ENCODE results near the gene OR51B5. TPM values are rescaled to one million over a fixed set of nuclear protein-coding genes. Genes with fewer than 3 reads are reported as not detected.

OR51B5 gene, protein sequence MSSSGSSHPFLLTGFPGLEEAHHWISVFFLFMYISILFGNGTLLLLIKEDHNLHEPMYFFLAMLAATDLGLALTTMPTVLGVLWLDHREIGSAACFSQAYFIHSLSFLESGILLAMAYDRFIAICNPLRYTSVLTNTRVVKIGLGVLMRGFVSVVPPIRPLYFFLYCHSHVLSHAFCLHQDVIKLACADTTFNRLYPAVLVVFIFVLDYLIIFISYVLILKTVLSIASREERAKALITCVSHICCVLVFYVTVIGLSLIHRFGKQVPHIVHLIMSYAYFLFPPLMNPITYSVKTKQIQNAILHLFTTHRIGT
- not detected for polyA plus RNA-seq (2013, experiment 1 of 4)
- polyA plus RNA-seq (2013, experiment 2 of 4), result not detected
- not detected for polyA plus RNA-seq (2013, experiment 3 of 4)
- polyA plus RNA-seq (2013, experiment 4 of 4), result not detected

DNA sequence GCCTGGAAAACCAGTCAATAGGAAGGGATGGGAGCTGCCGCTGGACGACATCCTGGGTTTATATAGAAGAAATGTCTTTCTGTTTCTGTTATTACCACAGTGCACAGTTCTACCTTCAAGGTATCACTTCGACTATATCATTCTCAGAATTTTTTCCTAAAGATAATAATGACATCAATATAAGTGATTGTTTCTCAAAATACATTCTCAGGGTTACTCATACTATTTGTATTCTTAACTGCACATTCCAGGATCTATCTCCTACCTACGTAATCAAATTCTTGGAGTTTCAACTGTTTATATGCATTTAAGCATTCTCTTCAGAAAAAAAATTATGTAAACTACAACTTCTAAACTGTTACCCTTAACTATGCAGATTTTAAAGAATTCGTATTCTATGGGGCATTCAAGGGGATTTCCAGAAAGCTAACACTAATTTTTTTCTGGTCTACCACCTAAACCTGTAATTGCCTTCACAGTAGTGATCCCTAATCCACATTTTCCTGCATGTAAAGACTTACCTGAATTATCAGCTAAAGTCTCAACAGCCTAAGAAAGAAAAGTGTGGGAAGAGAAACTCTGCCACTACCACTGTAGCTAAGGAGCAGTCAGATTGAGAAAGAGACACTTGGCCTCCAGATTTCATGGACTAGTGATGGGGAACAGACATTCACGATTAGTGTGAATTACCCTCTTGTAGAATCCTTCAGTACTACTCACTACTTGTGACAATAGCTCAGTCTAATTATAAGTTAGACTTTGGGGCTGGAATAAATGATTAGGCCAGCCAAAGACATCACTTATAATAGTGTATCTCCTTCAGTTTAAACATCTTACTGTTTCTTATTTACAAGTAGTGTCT is at the start of gene OR51B5:
TSS of gene OR51B5 (minus strand) at position 51 of the 862 bp plus-strand sequence. CDS start at position 51, 0 bp downstream.
- Histone ChIP-seq H3K27ac (ENCODE audit: insufficient read depth, low read depth, low read length, poor library complexity, severe bottlenecking) (no peak within 1 kb of the TSS), H3K36me3 (ENCODE audit: control insufficient read depth, insufficient read depth, low read length) (no peaks in the 10 kb centered on the region), H3K4me1 (ENCODE audit: control insufficient read depth, insufficient read depth, low read length) (no peaks in the 10 kb centered on the region), H3K4me3 (ENCODE audit: insufficient read depth, low read depth, low read length) (no peak within 1 kb of the TSS), H3K27me3 (ENCODE audit: control insufficient read depth, insufficient read depth, low read length, poor library complexity, severe bottlenecking) (no peaks in the 10 kb centered on the region), H3K9me3 (ENCODE audit: control insufficient read depth, low read length) (no peaks in the 10 kb centered on the region)
- WGBS, 2 experiments, result 65 to 76% methylated on average over 5 to 6 of the region's 6 CpGs

DNA sequence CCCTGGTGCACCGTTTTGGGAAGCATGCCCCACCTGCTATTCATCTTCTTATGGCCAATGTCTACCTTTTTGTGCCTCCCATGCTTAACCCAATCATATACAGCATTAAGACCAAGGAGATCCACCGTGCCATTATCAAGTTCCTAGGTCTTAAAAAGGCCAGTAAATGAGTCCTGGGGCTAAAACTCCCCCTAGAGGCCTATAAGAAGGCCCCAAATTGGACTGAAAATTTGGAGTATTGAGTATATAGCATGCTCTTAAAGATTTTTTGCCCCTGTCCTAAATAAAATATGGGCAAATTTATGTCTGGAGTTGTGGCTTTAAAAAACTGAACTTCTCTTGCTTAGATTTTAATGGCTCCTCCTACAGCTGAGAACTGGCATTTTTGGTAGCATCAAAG is 46.9 kb upstream of the OR51B5 start:
- WGBS, 2 experiments, result 90 to 95% methylated on average over 2 of the region's 2 CpGs
- Histone ChIP-seq H3K27me3 (ENCODE audit: control insufficient read depth, insufficient read depth, low read length, poor library complexity, severe bottlenecking) (no peaks in the 10 kb centered on the region), H3K36me3 (ENCODE audit: control insufficient read depth, insufficient read depth, low read length) (no peaks in the 10 kb centered on the region)

DNA sequence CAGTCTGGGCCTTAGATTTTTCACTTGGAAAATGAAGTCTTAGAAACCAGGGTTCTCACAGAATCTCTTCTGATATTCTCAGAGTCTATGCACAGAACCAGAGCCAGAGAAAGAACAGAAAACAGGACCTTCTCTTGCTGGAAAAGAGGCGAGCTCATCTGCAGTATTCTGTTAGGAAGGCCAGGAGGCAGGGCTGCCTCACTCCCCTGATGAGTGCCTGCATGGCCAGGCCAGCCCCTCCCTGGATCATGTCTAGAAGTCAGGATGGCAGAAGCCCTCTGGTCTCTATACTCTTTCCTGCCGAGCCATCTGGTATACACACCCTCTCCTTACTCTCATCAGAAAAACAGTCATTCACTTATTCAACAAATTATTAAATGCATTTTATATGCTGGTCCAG is 41.0 kb upstream of the OR51B5 start:
- Histone ChIP-seq H3K27me3 (ENCODE audit: control insufficient read depth, insufficient read depth, low read length, poor library complexity, severe bottlenecking) (no peaks in the 10 kb centered on the region), H3K27ac (ENCODE audit: insufficient read depth, low read depth, low read length, poor library complexity, severe bottlenecking) (peak overlapping the region; percentile 75), H3K36me3 (ENCODE audit: control insufficient read depth, insufficient read depth, low read length) (no peaks in the 10 kb centered on the region), H3K4me3 (ENCODE audit: insufficient read depth, low read depth, low read length) (no peak overlapping the region), H3K9me3 (ENCODE audit: control insufficient read depth, low read length) (no peaks in the 10 kb centered on the region), H3K4me1 (ENCODE audit: control insufficient read depth, insufficient read depth, low read length) (peaks cover 17% of the 10 kb centered on the region)
- 78 to 79% methylated on average over 2 of the region's 2 CpGs for WGBS, 2 experiments

More for the DNA sequence above, 46.9 kb upstream of the OR51B5 start:
- no peak overlapping the region for H3K27ac ChIP-seq (ENCODE audit: insufficient read depth, low read depth, low read length, poor library complexity, severe bottlenecking)
- H3K4me1 ChIP-seq (ENCODE audit: control insufficient read depth, insufficient read depth, low read length), result no peaks in the 10 kb centered on the region
- no peak overlapping the region for H3K4me3 ChIP-seq (ENCODE audit: insufficient read depth, low read depth, low read length)
- H3K9me3 ChIP-seq (ENCODE audit: control insufficient read depth, low read length), result no peaks in the 10 kb centered on the region

DNA sequence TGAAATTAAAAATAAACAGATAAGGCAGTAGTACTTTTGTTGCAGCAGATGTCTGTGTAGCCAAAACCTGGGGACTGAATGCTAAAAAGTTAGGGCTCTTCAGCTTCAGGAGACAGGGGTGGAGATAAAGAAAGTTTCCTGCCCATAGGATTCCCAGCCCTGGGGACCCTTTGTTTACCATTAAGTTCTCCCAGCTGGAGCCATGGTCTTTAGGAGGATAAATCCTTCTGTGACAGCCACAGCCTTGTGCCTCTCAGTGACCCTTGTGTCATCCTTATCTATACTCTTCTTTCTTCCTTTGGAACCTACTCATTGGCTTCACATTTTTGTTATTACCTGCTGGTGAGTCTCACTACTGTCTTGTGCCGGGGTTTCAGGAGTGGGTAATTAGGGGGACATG is 40.3 kb upstream of the OR51B5 start, which contains the start of gene OR51M1:
TSS of gene OR51M1 (plus strand) at position 237 of the 400 bp plus-strand sequence. CDS start 5,587 bp downstream, outside the sequence.
- Histone ChIP-seq H3K4me1 (ENCODE audit: control insufficient read depth, insufficient read depth, low read length) (peaks cover 17% of the 10 kb centered on the region), H3K27me3 (ENCODE audit: control insufficient read depth, insufficient read depth, low read length, poor library complexity, severe bottlenecking) (no peaks in the 10 kb centered on the region), H3K4me3 (ENCODE audit: insufficient read depth, low read depth, low read length) (no peak within 1 kb of the TSS), H3K36me3 (ENCODE audit: control insufficient read depth, insufficient read depth, low read length) (no peaks in the 10 kb centered on the region), H3K9me3 (ENCODE audit: control insufficient read depth, low read length) (no peaks in the 10 kb centered on the region), H3K27ac (ENCODE audit: insufficient read depth, low read depth, low read length, poor library complexity, severe bottlenecking) (peak within 1 kb of the TSS; percentile 75)
- 23 to 36% methylated on average over 1 of the region's 1 CpG for WGBS, 2 experiments

DNA sequence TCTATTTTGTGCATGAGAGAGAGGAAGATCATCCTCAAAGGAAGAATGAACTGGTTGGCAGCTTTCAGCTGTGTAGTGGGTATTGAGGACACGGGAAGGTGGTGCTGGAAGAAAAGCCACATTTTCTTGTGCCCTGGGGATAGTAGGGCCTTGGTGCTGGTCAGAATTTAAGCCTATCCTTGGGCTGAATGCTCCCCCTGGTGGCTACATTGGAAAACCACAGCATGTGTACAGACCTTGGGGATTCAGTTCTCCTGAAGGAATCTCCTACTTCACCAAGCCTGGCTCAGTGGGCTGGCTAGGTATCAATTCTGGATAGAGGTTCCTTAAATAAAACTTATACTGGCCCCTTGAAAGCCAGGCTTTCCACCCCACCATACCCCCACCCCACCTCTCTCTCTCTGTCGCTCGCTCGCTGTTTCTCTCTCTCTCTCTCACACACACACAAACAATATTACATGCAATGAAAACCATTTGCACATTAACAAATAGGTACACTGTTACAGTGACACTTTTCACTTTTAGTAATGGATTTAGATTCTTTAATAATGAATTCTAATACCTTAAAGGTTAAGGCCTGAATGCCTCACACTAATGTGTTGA is 37.5 kb upstream of the OR51B5 start:
- Histone ChIP-seq H3K9me3 (ENCODE audit: control insufficient read depth, low read length) (no peaks in the 10 kb centered on the region), H3K36me3 (ENCODE audit: control insufficient read depth, insufficient read depth, low read length) (no peaks in the 10 kb centered on the region), H3K4me3 (ENCODE audit: insufficient read depth, low read depth, low read length) (no peak overlapping the region), H3K27me3 (ENCODE audit: control insufficient read depth, insufficient read depth, low read length, poor library complexity, severe bottlenecking) (no peaks in the 10 kb centered on the region), H3K4me1 (ENCODE audit: control insufficient read depth, insufficient read depth, low read length) (peaks cover 17% of the 10 kb centered on the region), H3K27ac (ENCODE audit: insufficient read depth, low read depth, low read length, poor library complexity, severe bottlenecking) (no peak overlapping the region)
- WGBS, 2 experiments, result 76 to 83% methylated on average over 4 of the region's 4 CpGs

DNA sequence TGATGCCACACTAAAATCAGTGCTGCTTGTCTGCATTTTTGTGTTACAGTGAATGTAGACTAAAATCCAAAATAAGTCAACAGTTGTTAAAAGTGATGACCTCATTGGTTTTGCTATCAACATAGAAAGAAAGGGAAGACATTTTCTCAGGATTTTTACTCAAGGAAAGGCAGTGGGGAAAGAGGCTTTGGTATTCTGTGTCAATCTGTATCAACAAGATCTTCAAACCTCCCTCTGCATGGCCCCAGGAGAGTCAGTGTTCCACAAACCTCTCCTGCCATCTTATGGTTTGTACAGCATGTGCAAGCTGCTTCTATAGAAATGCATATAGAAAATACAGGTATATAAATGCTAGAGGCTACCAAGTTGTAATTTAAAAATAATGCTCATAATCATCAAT is 26.5 kb upstream of the OR51B5 start:
- Histone ChIP-seq H3K27ac (ENCODE audit: insufficient read depth, low read depth, low read length, poor library complexity, severe bottlenecking) (no peak overlapping the region), H3K4me1 (ENCODE audit: control insufficient read depth, insufficient read depth, low read length) (no peaks in the 10 kb centered on the region), H3K27me3 (ENCODE audit: control insufficient read depth, insufficient read depth, low read length, poor library complexity, severe bottlenecking) (no peaks in the 10 kb centered on the region), H3K36me3 (ENCODE audit: control insufficient read depth, insufficient read depth, low read length) (no peaks in the 10 kb centered on the region), H3K9me3 (ENCODE audit: control insufficient read depth, low read length) (no peaks in the 10 kb centered on the region), H3K4me3 (ENCODE audit: insufficient read depth, low read depth, low read length) (no peak overlapping the region)

DNA sequence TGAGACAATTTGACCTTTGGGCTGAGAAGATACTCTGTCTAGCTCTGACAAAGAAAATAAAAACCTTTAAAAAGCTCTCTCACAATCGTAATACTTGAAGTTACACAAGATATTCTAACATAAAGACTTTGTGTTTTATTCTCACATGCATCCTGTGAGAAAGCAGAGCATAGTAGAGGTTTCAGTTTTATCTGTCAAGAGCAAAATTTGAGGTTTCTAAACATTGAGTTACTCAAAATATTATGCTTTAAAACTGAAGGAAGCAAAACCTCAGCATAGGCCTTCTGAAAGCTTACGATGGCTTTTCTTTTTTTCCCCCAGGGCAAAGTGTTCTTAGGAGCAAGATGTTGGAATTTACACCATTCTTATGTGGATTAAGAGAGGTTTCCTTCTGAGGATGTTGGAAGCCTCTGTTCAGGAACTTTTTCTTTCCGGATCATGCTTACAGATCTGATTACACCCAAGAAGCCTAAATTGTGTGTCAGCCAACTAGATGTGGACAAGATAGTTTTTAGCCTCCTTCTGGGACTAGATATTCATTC is 25.2 kb upstream of the OR51B5 start:
- no peaks in the 10 kb centered on the region for H3K27me3 ChIP-seq (ENCODE audit: control insufficient read depth, insufficient read depth, low read length, poor library complexity, severe bottlenecking)
- no peaks in the 10 kb centered on the region for H3K9me3 ChIP-seq (ENCODE audit: control insufficient read depth, low read length)
- no peak overlapping the region for H3K4me3 ChIP-seq (ENCODE audit: insufficient read depth, low read depth, low read length)
- no peak overlapping the region for H3K27ac ChIP-seq (ENCODE audit: insufficient read depth, low read depth, low read length, poor library complexity, severe bottlenecking)
- WGBS, 2 experiments, result 41 to 43% methylated on average over 3 of the region's 3 CpGs
- H3K36me3 ChIP-seq (ENCODE audit: control insufficient read depth, insufficient read depth, low read length), result no peaks in the 10 kb centered on the region
- no peaks in the 10 kb centered on the region for H3K4me1 ChIP-seq (ENCODE audit: control insufficient read depth, insufficient read depth, low read length)

DNA sequence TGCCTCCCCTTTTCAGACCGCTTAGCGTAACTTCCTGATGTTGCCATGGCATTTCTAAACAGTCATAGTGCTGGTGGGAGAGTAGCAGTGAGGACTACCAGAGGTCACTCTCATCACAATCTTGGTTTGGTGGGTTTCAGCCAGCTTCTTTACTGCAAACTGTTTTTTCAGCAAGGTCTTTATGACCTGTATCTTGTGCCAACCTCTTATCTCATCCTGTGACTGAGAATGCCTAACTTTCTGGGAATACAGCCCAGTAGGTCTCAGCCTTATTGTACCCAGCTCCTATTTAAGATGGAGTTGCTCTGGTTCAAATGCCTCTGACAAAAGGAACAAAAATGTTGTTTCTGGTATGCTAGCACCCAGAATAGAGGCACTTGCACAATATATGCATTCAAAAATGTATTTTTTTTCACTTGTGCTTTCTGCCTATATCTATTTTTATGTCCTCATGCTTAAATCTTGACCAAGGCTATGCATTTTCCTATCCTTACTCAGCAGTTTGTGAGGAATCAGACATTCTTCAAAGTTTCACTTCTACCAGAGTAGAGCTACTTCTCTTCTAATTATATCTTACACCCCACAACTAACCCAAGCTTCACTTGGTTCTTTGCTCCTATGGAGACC is 24.2 kb upstream of the OR51B5 start:
- H3K9me3 ChIP-seq (ENCODE audit: control insufficient read depth, low read length), result no peaks in the 10 kb centered on the region
- no peak overlapping the region for H3K27ac ChIP-seq (ENCODE audit: insufficient read depth, low read depth, low read length, poor library complexity, severe bottlenecking)
- H3K4me3 ChIP-seq (ENCODE audit: insufficient read depth, low read depth, low read length), result no peak overlapping the region
- no peaks in the 10 kb centered on the region for H3K4me1 ChIP-seq (ENCODE audit: control insufficient read depth, insufficient read depth, low read length)
- no peaks in the 10 kb centered on the region for H3K27me3 ChIP-seq (ENCODE audit: control insufficient read depth, insufficient read depth, low read length, poor library complexity, severe bottlenecking)
- 64 to 69% methylated on average over 2 of the region's 2 CpGs for WGBS, 2 experiments
- no peaks in the 10 kb centered on the region for H3K36me3 ChIP-seq (ENCODE audit: control insufficient read depth, insufficient read depth, low read length)

DNA sequence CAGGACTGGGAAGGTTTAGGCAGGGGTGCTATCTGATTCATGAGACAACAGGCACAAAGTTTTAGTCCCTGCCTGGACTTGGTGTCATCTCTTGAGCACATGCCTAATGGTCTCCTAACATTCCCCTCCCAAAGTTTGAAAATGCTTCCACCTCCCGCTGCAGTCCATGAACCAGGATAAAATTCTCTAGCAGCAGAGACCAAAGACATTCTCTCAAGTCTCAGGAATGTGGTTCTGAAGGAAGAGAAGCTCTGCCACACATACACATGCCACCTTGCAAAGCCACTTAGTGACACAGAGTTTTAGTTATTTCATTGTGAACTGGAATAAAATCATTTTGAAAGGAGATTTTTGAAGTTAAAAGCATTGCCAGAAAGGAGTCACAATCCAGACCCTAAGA is 23.5 kb upstream of the OR51B5 start:
- Histone ChIP-seq H3K27me3 (ENCODE audit: control insufficient read depth, insufficient read depth, low read length, poor library complexity, severe bottlenecking) (no peaks in the 10 kb centered on the region), H3K36me3 (ENCODE audit: control insufficient read depth, insufficient read depth, low read length) (no peaks in the 10 kb centered on the region), H3K27ac (ENCODE audit: insufficient read depth, low read depth, low read length, poor library complexity, severe bottlenecking) (no peak overlapping the region), H3K4me3 (ENCODE audit: insufficient read depth, low read depth, low read length) (no peak overlapping the region), H3K4me1 (ENCODE audit: control insufficient read depth, insufficient read depth, low read length) (no peaks in the 10 kb centered on the region), H3K9me3 (ENCODE audit: control insufficient read depth, low read length) (no peaks in the 10 kb centered on the region)
- 80 to 100% methylated on average over 1 of the region's 1 CpG for WGBS, 2 experiments

Data from ectodermal cell (in vitro differentiated cells).